Posterior vena cava (tissue), 2 donors: ENCODE data around the gene BCL11B. TPM values are rescaled to one million over a fixed set of nuclear protein-coding genes. Genes with fewer than 3 reads are reported as not detected.

Experiments
- DNase-seq: peaks from one replicate; pipeline ENCODE4 v3.0.0-alpha.2; 2020; ENCODE audit warnings: low spot score
- intact Hi-C, 2 donors: fragments of 100-400 bp; cut with DNase I; formaldehyde crosslinking; loops; one replicate each; pipeline versions ENCODE4 v1.14.1 to v1.14.2; 2022 to 2023
- total RNA-seq, 2 donors: library from RNA; stranded (reverse); fragmentation: NEBNext Ultra II Directional; extraction: Animal tissue kit (Norgen Biotek cat#: 25700); gene quantifications; one replicate each; pipeline ENCODE4 v1.2.1, GENCODE V29; 2021
- donor health status: DM: yes; HTN: yes; CAD: no.
- donor health status: DM: yes; HTN: yes; CAD: no.

The BCL11B gene
- total RNA-seq, 2 donors from 2014 or later, result 0.43 to 1.5 TPM

DNA sequence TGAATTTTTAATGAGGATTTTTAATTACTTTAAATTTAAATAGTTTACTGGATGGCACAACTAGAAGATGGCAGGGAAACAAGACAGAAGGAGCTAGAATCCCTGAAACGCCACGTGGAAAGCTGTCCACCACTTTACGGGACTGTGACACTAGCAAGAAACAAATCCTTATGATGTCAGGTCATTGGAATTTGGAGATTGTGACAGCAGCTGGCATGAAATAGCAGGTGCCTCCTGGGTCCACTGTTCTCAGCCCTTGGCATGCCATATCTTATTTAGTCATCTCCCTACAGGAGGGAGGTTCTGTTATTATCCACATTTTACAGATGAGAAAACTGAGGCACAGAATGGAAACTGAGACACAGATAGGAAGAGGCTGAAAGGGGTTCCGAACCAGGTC is 113.8 kb downstream of the BCL11B start:
- intact Hi-C loops, result no loop called here
- no peak for DNase-seq

DNA sequence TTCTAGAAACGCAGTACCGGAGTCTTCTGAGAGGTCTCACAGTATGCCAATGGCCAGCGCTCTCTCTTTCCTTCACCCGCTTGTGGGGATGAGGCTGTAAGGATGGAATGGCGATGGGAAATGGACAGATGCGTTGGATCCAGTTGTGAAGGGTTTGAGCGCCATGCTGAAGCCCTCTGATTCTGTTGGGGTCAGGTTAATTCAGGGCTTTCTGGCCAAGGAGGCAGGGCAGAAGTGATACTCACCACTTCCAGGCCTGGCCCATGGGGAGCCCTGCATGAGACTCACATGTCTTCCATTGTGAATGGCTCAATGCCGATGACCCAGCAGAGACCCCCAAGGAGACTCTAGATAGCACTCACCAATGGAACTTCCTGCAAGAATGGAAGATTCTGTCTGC is 114.3 kb downstream of the BCL11B start:
- DNase-seq, result no peak
- intact Hi-C loops, result no loop called here

DNA sequence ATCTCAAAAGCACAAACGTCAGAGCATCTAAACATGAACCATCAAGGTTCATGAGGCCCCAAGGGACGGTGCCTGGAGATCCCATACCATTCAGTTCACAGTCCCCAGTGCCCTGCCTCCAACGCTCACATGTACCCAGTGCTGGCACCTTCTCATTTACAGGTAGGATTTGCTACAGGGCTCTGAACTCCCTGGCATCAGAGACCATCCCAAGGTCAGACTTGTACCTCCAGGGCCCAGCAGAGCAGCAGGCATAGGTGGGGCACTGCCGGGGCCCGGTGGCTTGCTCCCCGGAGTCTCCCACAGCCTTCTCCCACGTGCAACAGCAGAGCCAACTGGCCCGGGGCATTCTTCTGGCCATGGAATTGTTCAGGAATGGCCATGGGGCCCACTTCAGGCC is 114.8 kb downstream of the BCL11B start:
- intact Hi-C loops, result no loop called here
- DNase-seq, result no peak

DNA sequence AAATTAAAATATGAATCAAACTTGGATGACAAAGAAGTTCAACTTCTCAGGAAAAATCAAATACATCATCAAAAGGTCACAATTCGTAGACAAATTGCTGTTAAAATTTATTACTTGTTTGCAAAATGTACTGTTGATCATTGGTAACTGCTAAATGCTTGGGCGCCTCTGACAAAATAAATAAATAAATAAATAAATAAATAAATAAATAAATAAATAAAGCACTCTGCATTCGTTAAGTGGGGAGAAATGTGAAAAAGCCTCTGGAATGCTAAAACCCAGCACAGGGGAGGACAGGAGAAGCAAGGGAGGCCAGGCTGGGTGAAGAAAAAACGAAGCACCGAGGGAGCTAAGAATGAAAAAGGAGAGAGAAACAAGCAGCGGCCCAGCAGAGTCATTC is 115.2 kb downstream of the BCL11B start:
- DNase-seq, result no peak
- intact Hi-C loops, result no loop called here

DNA sequence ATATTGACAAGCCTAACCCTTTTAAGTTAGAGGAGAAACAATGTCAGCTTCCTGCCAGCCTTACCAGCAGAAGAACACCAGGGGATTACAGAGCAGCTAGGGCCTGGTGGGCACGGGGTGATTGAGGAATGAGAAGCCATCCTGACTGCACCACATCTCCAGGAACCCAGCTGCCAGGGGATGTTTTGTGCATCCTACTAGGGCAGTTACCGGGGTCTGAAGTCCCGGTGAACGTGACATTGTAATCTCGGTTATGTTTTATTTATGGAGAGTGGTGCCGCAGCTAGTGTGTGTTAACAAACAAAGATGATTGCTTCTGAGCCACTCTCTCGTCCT is 115.9 kb downstream of the BCL11B start:
- intact Hi-C loops, result no loop called here
- no peak for DNase-seq

DNA sequence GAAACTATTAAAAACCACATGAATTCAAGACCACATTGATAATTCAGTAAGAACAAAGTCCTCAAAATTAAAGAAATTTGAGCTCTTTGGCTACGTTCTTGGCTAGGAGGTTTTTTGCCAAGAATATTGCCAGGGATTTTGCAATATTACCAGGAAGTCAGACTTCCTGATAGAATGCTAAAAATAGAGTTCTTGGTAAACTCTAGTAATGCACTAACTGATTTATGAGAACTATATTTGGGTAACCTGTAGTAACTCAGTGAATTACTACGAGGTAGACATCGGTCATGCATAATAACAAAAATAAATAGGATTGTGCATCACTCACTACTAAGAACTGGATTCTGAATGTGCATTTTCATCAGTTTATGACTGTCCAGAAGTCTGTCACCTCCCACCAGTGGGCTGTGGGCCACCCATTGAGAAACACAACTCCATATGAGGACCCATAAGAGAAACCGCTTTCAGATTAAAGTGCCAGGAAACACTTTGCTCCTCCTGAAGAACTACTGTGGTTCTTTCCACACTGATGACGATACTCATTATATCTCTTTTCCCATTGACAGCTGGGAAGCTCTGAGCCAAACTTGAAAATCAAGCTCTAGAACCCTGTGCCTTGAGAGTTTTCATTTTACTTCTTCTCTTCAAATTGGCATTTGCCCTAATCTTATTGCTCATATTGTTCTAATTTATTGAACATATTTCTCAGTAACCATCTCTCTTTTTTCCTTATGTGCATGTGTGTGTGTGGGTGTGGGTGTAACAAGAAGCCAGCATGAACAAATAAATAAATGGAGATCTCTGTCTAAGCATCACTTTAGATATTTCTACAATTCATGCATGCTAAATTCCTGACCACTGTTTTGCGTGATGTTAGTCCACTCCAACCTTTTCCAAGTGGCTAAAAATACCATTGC is 116.6 kb downstream of the BCL11B start:
- intact Hi-C loops, result no loop called here
- no peak for DNase-seq

DNA sequence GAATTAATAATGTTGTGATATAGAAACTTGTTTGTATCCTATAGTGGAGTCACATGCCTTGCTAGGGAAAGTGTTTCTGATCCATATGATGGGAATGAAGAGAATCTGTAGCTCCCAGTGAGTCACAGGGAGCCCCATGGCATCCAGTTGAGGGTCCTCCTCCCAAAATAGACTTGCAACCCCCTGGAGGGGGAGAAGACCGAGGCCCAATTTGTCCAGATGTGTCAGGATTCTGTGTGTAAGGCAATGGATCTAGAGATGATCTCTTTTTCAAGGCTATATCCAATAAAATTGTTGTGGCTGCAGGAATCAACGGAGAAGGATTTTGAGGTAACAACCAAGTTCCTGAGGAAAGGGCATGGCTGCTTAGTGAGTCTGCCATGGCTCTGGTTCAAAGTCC is 121.8 kb downstream of the BCL11B start:
- intact Hi-C loops, result no loop called here
- DNase-seq, result no peak

DNA sequence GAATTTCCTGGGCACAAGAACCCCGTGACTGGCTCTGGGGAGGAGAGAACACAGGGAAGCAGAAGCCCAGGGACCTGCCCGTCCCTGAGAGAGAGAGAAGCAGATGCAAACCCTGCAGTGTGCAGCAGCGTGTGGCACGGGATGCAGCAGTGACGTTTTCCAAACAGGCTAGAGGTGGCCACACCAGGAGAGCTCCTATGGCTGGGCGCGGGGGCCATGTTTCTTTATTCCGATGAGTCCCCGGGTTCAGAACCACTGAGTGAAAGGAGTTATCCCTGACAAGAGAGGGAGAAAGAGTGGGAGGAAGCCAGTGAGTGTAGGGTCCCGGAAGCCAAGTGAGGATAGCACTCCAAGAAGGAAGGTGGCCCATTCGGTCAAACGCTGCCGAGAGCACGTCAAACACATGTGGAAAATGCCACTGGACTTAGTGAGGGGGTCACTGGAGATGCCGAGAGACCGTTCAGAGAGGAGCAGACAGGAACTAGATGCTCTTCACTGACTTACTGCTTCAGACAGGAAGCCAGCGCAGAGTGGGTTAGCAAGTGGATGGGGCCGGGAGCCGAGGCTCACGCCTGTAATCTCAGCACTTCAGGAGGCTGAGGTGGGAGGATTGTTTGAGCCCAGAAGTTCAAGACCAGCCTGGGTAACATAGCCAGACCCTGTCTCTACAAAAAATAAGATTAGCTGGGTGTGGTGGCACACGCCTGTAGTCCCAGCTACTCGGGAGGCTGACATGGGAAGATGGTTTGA is 123.0 kb downstream of the BCL11B start:
- DNase-seq, result no peak
- intact Hi-C loops, result no loop called here

DNA sequence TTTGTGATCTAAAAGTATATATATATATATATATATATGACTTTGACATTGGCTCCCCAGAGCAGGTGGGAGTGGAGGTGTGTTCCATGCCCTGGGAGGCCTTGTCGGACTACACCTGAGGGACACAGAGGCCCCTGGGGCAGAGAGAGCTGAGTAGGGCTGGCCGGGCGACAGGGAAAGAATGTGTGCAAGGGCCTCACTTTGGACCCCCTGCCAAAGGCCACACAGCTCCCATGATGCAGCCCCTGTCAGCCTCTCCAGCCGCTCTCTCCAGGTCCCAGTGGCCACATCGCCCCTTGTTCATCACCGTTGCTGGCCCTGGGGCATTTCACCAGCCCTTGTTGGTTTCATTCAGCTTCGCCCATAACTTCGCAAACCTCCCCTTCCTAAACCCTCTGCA is 123.9 kb downstream of the BCL11B start:
- DNase-seq, result no peak
- intact Hi-C loops, result no loop called here

DNA sequence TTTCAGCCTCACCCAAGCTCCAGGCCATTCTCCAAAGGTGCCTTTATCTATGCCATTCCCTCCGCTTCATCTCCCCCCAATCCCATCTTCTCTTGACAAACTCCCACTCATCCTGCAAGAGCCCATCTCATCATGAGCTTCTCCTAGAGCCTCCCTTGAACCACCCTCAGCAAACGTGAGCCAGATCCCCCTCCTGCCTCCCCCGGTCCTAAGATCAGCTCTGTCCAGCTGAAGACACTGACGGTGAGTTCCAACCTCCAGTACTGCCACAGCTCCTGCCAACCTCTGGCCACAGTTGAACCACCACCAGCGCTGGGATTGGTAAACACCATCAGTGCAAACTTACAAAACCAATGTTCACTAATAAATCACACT is 124.6 kb downstream of the BCL11B start:
- DNase-seq, result no peak
- intact Hi-C loops, result no loop called here

DNA sequence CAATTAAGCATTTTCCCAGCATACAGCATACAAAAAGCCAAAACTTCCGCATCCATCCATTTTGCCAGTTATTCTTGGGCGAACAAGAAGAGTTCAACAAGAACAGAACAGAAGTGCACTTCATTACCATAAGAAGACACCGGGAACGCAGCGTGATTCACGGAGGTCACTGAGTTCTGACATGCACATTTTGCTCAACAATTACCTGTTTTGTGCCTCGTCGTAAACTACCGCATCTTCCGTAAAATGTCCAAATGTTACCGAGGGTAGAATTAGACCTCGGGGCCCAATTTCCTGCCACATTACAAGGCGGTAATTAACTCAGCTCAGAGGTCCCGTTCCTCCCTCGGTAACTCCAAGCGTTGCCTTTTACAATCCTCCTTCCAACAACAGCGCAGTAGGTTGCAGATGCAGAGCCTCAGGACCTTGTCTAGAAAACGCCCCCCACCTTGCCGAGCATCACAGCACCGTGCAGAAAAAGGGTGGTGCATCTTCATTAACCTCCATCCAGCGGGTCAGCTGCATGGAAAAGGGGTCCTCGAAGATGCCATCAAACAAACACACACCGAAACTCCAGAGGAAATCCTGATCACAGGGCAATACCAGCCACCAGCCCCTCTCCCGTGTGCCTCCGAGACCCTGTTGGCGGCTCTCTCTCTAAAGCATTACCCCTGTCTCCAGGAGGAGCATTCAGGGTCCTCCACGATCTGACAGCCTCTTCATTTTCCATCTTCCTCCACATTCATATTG is 125.2 kb downstream of the BCL11B start:
- no peak for DNase-seq
- intact Hi-C loops, result no loop called here

DNA sequence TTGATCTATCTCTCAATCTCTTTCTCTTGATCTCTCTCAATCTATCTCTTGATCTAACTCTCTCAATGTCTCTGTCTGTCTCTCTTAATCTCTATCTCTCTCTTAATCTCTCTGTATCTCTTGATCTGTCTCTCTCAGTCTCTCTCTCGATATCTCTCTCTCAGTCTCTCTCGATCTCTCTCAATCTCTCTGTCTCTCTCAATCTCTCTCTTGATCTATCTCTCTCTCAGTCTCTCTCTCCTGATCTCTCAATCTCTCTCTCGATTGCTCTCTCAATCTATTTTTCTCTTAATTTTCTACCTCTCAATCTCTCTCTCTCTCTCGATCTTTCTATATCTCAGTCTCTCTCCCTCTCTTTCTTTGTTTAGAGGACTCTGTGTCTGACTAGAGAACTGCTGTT is 126.7 kb downstream of the BCL11B start:
- no peak for DNase-seq
- intact Hi-C loops, result no loop called here

DNA sequence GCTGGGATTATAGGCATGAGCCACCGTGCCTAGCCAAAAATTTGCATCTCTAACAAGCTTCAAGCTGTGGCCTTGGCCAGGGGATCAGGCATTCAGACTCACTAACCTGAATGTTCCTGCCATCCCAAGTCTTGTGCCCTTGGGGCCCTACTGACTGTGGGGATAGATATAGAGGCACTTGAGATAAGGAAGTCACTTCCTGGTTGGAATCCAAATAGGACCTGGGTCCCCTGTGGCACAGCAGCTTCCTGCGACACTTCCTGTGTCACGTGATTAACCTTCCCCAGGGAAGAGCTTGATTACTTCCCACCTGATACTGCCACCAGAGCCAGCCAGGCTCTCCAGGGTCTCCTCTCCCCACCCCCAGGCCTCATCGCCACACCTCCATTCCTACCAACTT is 128.2 kb downstream of the BCL11B start:
- DNase-seq, result no peak
- intact Hi-C loops, result no loop called here

DNA sequence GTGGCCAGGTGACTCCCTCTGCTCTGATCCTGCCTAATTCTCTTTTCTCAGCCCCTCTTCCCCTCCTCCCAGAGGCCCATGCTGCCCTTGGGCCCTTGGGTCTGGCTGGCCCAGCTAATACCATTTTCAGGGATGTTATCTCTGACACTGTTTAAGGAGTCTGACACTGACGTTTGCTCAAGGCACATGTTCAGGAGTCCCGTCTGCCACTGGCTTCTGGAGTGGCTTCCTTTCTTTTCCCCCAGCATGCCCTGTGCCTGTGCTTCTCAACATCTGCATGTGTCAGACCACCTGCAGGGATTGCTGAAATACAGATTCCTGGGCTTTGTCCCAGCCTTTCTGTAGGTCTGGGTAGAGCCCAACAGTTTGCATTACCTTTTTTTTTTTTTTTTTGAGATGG is 128.9 kb downstream of the BCL11B start:
- intact Hi-C loops, result no loop called here
- peak; percentile 36 for DNase-seq

DNA sequence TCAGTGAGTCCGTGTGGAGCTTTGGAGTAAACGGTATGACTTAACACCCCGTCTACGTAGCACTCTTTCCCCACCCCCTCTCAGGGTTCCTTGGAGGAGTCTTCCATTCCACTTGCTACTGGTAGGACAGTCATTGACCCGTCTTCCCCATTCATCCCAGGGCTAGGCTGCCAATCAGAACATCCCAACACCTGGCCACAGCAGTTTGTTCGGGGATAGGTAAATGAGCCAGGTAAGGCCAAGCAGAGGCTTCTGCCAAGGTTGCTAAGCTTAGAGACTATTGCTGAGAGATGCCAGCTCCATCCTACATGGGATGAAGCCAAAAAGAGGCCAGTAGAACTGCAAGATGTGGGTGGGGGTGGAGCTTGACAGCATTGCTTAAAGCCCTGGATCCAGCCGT is 130.8 kb downstream of the BCL11B start:
- DNase-seq, result no peak
- intact Hi-C loops, result no loop called here

DNA sequence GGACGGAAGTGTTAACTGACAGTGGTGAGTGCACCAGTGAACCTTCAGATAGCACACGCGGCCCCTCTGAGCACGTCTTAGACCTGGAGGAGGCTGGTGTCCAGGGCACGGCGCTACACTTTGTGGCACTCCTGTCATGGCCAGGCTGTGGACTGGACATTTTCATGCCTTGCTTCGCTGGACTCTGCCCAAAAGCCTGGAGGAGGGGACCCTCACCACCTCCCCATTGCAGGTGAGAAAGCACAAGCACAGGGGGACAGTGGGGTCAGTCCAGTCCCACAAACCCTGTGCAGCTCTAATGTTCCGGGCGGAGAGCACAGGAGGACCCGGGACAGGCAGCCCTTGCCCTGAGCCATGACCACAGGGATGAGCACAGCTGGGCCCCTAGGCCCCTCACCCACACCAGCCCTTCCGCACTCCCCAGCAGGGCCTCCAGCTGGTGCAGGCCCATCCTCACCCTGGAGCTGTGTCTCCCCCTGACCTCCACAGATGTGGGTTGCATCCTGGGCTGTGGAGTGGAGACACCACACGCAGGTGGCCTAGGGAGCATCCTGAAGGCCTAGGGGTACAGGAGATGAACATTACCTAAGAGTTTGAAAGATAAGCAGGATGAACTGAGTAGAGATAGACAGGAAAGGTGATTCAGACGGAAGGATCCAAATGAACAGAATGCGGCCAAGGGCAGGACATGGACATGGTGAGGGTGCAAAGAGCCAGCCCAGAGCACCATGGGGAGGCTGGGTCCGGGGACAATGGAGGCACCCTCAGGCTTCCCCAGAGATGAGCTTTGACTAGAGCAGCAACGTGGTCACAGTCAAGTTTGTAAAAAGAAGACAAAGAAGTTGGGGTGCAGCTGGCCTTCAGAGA is 132.8 kb downstream of the BCL11B start:
- DNase-seq, result no peak
- intact Hi-C loops, result no loop called here

DNA sequence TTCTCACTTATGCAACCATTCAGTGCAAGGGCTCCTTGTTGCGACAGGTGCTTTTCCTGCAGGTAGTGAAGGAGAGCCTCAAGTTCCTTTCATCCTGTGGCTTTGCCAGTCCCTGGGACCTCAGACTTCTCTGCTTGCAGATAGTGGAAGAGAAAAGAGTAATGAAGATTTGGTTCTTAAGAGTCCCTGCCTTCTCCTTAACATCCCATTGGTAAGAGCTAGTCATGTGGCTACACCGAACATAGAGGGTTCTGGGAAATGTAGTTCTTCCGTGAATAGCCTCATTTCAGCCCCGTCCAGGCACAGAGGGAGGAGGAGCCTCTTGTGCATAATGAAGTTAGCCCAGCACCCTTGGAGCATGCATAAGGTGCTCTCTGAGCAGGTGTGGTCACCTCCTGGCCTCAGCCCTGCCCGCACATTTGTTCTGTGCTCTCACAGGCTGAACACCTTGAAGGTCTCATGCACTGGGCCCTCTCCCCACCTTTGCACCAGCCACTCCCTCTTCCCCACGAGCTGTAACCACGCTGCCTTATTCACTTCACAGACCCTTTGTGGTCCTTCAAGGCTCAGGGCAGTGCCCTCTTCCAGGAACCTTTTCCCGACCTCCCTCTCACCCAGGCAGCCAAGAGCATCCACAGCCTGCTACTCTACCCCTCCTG is 134.0 kb downstream of the BCL11B start:
- intact Hi-C loops, result no loop called here
- no peak for DNase-seq

DNA sequence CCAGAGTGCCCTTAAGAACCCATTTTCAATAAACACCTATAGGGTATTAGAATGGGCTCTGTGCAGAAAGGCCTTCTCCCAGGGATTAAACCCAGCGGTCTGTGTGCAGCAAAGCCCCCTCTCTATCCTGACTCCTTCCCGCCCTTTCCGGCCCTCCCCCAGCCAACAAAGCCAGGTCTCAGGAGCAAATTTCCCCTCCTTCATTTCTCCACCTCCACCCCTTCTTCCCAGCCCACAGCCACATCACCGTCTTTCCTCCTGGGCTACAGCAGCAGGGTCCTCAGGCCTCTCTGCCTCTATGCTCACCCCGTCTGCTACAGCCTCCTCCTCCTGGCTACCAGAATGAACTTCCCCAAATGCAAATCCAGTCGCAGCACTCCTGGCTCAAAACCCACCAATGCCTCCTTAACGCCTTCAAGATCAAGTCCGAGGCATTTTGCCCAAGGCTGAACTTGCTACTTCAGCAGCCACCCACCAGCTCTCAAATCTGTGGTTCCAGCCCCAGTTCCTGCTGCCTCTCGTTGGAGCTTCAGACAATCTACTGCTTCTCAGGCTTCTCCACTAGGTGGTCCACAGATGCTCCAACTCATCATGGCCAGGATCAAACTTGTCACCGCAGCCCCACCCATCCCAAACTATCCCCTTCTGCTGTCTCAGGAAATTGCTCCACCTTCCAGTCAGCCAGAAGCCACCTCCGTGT is 134.8 kb downstream of the BCL11B start:
- intact Hi-C loops, result no loop called here
- DNase-seq, result no peak
